ENCODE data around the gene HNRNPA2B1.
"Not testable (repeated sequence)": the region's sequence is repeated elsewhere in the genome, so short reads cannot be mapped to it uniquely, and the experiment has no call there.

Gene HNRNPA2B1

GRCh38 chr7:26170663-26171062 lies 29.9 kb downstream of the HNRNPA2B1 start:
- Histone ChIP-seq H3K27me3 (replicated peaks; ENCODE audit: control insufficient read depth, insufficient read depth, low read length) (peaks cover 6% of the 10 kb centered on the region), H3K9me3 (ENCODE audit: control insufficient read depth, low read length) (no peaks in the 10 kb centered on the region), H3K9ac (ENCODE audit: low read length) (no peak overlapping the region), H3K36me3 (ENCODE audit: control insufficient read depth, insufficient read depth, low read length, severe bottlenecking) (no peaks in the 10 kb centered on the region), H3K4me3 (ENCODE audit: low read length) (no peak overlapping the region), H3K4me1 (ENCODE audit: control insufficient read depth, insufficient read depth, low read length) (peaks cover 6% of the 10 kb centered on the region)
- DNase-seq (ENCODE audit: low read depth) = no peak

GRCh38 chr7:26169271-26169670 lies 31.3 kb downstream of the HNRNPA2B1 start:
- no peaks in the 10 kb centered on the region for H3K9me3 ChIP-seq (ENCODE audit: control insufficient read depth, low read length)
- no peak overlapping the region for H3K9ac ChIP-seq (ENCODE audit: low read length)
- no peaks in the 10 kb centered on the region for H3K36me3 ChIP-seq (ENCODE audit: control insufficient read depth, insufficient read depth, low read length, severe bottlenecking)
- no peak overlapping the region for H3K4me3 ChIP-seq (ENCODE audit: low read length)
- DNase-seq (ENCODE audit: low read depth) = no peak
- H3K4me1 ChIP-seq (ENCODE audit: control insufficient read depth, insufficient read depth, low read length) = peaks cover 6% of the 10 kb centered on the region
- peaks cover 6% of the 10 kb centered on the region for H3K27me3 ChIP-seq (replicated peaks; ENCODE audit: control insufficient read depth, insufficient read depth, low read length)

GRCh38 chr7:26168458-26169023 lies 32.0 kb downstream of the HNRNPA2B1 start:
- Histone ChIP-seq H3K36me3 (ENCODE audit: control insufficient read depth, insufficient read depth, low read length, severe bottlenecking) (no peaks in the 10 kb centered on the region), H3K4me1 (ENCODE audit: control insufficient read depth, insufficient read depth, low read length) (peaks cover 6% of the 10 kb centered on the region), H3K9me3 (ENCODE audit: control insufficient read depth, low read length) (no peaks in the 10 kb centered on the region), H3K27me3 (replicated peaks; ENCODE audit: control insufficient read depth, insufficient read depth, low read length) (peaks cover 6% of the 10 kb centered on the region), H3K9ac (ENCODE audit: low read length) (no peak overlapping the region), H3K4me3 (ENCODE audit: low read length) (no peak overlapping the region)
- DNase-seq (ENCODE audit: low read depth) = no peak

GRCh38 chr7:26167303-26167934 lies 33.1 kb downstream of the HNRNPA2B1 start:
- Histone ChIP-seq H3K9me3 (ENCODE audit: control insufficient read depth, low read length) (no peaks in the 10 kb centered on the region), H3K4me1 (ENCODE audit: control insufficient read depth, insufficient read depth, low read length) (peaks cover 6% of the 10 kb centered on the region), H3K36me3 (ENCODE audit: control insufficient read depth, insufficient read depth, low read length, severe bottlenecking) (no peaks in the 10 kb centered on the region), H3K4me3 (ENCODE audit: low read length) (no peak overlapping the region), H3K27me3 (replicated peaks; ENCODE audit: control insufficient read depth, insufficient read depth, low read length) (peaks cover 6% of the 10 kb centered on the region), H3K9ac (ENCODE audit: low read length) (no peak overlapping the region)
- no peak for DNase-seq (ENCODE audit: low read depth)

GRCh38 chr7:26166684-26167266 lies 33.8 kb downstream of the HNRNPA2B1 start:
- Histone ChIP-seq H3K4me1 (ENCODE audit: control insufficient read depth, insufficient read depth, low read length) (peaks cover 6% of the 10 kb centered on the region), H3K36me3 (ENCODE audit: control insufficient read depth, insufficient read depth, low read length, severe bottlenecking) (no peaks in the 10 kb centered on the region), H3K9ac (ENCODE audit: low read length) (no peak overlapping the region), H3K27me3 (replicated peaks; ENCODE audit: control insufficient read depth, insufficient read depth, low read length) (peaks cover 6% of the 10 kb centered on the region), H3K4me3 (ENCODE audit: low read length) (no peak overlapping the region), H3K9me3 (ENCODE audit: control insufficient read depth, low read length) (no peaks in the 10 kb centered on the region)
- no peak for DNase-seq (ENCODE audit: low read depth)

GRCh38 chr7:26165950-26166683 lies 34.4 kb downstream of the HNRNPA2B1 start:
- peaks cover 6% of the 10 kb centered on the region for H3K4me1 ChIP-seq (ENCODE audit: control insufficient read depth, insufficient read depth, low read length)
- peaks cover 9% of the 10 kb centered on the region for H3K27me3 ChIP-seq (replicated peaks; ENCODE audit: control insufficient read depth, insufficient read depth, low read length)
- no peak overlapping the region for H3K9ac ChIP-seq (ENCODE audit: low read length)
- DNase-seq (ENCODE audit: low read depth) = no peak
- H3K4me3 ChIP-seq (ENCODE audit: low read length) = no peak overlapping the region
- H3K9me3 ChIP-seq (ENCODE audit: control insufficient read depth, low read length) = no peaks in the 10 kb centered on the region
- H3K36me3 ChIP-seq (ENCODE audit: control insufficient read depth, insufficient read depth, low read length, severe bottlenecking) = no peaks in the 10 kb centered on the region

GRCh38 chr7:26163804-26164203 lies 36.7 kb downstream of the HNRNPA2B1 start:
- H3K36me3 ChIP-seq (ENCODE audit: control insufficient read depth, insufficient read depth, low read length, severe bottlenecking); H3K4me1 ChIP-seq (ENCODE audit: control insufficient read depth, insufficient read depth, low read length); H3K9me3 ChIP-seq (ENCODE audit: control insufficient read depth, low read length); H3K9ac ChIP-seq (ENCODE audit: low read length); DNase-seq (ENCODE audit: low read depth); H3K4me3 ChIP-seq (ENCODE audit: low read length): not testable (repeated sequence)
- peaks cover 19% of the 10 kb centered on the region for H3K27me3 ChIP-seq (replicated peaks; ENCODE audit: control insufficient read depth, insufficient read depth, low read length)

- Histone ChIP-seq H3K4me3 (ENCODE audit: low read length) (no peak overlapping the region), H3K9ac (ENCODE audit: low read length) (no peak overlapping the region), H3K4me1 (ENCODE audit: control insufficient read depth, insufficient read depth, low read length) (peaks cover 6% of the 10 kb centered on the region), H3K9me3 (ENCODE audit: control insufficient read depth, low read length) (no peaks in the 10 kb centered on the region), H3K36me3 (ENCODE audit: control insufficient read depth, insufficient read depth, low read length, severe bottlenecking) (no peaks in the 10 kb centered on the region), H3K27me3 (replicated peaks; ENCODE audit: control insufficient read depth, insufficient read depth, low read length) (peaks cover 19% of the 10 kb centered on the region)
- DNase-seq (ENCODE audit: low read depth) = no peak
Measured at GRCh38 chr7:26162431-26162830, 38.1 kb downstream of the HNRNPA2B1 start.

GRCh38 chr7:26160896-26161295 lies 39.6 kb downstream of the HNRNPA2B1 start:
- H3K4me3 ChIP-seq (ENCODE audit: low read length) = no peak overlapping the region
- no peak for DNase-seq (ENCODE audit: low read depth)
- H3K9ac ChIP-seq (ENCODE audit: low read length) = no peak overlapping the region

GRCh38 chr7:26159243-26159642 lies 41.3 kb downstream of the HNRNPA2B1 start:
- H3K4me3 ChIP-seq (ENCODE audit: low read length) = no peak overlapping the region
- DNase-seq (ENCODE audit: low read depth) = no peak
- no peaks in the 10 kb centered on the region for H3K36me3 ChIP-seq (ENCODE audit: control insufficient read depth, insufficient read depth, low read length, severe bottlenecking)
- H3K9me3 ChIP-seq (ENCODE audit: control insufficient read depth, low read length) = no peaks in the 10 kb centered on the region
- H3K4me1 ChIP-seq (ENCODE audit: control insufficient read depth, insufficient read depth, low read length) = peaks cover 12% of the 10 kb centered on the region
- H3K27me3 ChIP-seq (replicated peaks; ENCODE audit: control insufficient read depth, insufficient read depth, low read length) = peaks cover 13% of the 10 kb centered on the region
- H3K9ac ChIP-seq (ENCODE audit: low read length) = no peak overlapping the region

More at GRCh38 chr7:26160896-26161295, 39.6 kb downstream of the HNRNPA2B1 start:
- Histone ChIP-seq H3K4me1 (ENCODE audit: control insufficient read depth, insufficient read depth, low read length) (peaks cover 7% of the 10 kb centered on the region), H3K27me3 (replicated peaks; ENCODE audit: control insufficient read depth, insufficient read depth, low read length) (peaks cover 13% of the 10 kb centered on the region), H3K9me3 (ENCODE audit: control insufficient read depth, low read length) (no peaks in the 10 kb centered on the region), H3K36me3 (ENCODE audit: control insufficient read depth, insufficient read depth, low read length, severe bottlenecking) (no peaks in the 10 kb centered on the region)

GRCh38 chr7:26157520-26158105 lies 42.9 kb downstream of the HNRNPA2B1 start:
- no peak for DNase-seq (ENCODE audit: low read depth)
- no peak overlapping the region for H3K4me3 ChIP-seq (ENCODE audit: low read length)
- peaks cover 27% of the 10 kb centered on the region for H3K27me3 ChIP-seq (replicated peaks; ENCODE audit: control insufficient read depth, insufficient read depth, low read length)
- no peaks in the 10 kb centered on the region for H3K9me3 ChIP-seq (ENCODE audit: control insufficient read depth, low read length)
- no peaks in the 10 kb centered on the region for H3K36me3 ChIP-seq (ENCODE audit: control insufficient read depth, insufficient read depth, low read length, severe bottlenecking)
- H3K4me1 ChIP-seq (ENCODE audit: control insufficient read depth, insufficient read depth, low read length) = peaks cover 12% of the 10 kb centered on the region
- no peak overlapping the region for H3K9ac ChIP-seq (ENCODE audit: low read length)

Data from adipocyte (in vitro differentiated cells).